ENCODE data around the gene HOXD11.

DNA sequence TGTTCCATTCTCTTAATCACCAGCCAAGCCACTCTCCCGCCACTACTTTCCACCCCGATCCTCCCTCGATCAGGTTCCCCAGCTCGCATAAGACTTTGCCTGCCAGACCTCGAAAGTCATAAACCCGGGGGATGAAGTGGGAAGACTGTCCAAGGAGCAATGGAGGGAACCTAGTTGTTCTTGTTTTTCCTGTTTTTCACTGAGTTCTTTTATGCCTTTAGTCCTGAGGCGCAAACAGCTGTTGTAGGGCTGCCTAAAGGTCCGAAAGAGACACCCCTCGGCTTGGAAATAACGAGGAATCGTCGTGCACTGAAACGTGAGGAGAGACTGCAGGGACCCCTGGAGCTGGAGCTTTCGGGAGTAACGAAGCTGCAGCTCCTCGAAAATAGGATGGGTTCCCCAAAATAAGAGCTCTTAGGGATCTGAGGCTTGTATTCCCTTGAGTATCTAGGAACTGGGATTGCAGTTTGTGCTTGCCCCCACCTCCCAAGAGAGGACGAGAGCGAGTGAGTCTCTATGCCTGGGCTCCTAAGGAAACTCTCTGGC, 9.2 kb upstream of the HOXD11 start:
- TF ChIP-seq CTCF (IDR thresholded peaks at IDR 0.05), result no peak
- no peak for TF ChIP-seq POLR2A (IDR thresholded peaks at IDR 0.05)
- TF ChIP-seq EP300 (IDR thresholded peaks at IDR 0.05), result no peak
- no peak for TF ChIP-seq POLR2AphosphoS5 (IDR thresholded peaks at IDR 0.05)

All from stomach (tissue), 4 donors.